Trophoblast cell (in vitro differentiated cells and primary cell): Measurements from ENCODE around the gene HAPLN3.
A peak's percentile ranks its signal among the peaks of the same experiment; 100 is the strongest.

Experiments
- DNase-seq, 2 donors: peaks; one replicate each; pipeline ENCODE4 v3.0.0-alpha.2; 2016
- H2AFZ ChIP-seq: 2 replicates; pipeline ENCODE4 v1.6.1; 2013; ENCODE audit warnings: low read length, moderate library complexity, mild to moderate bottlenecking; ENCODE audit not compliant: insufficient read depth, poor library complexity
- H2AK5ac ChIP-seq: 2 replicates; pipeline ENCODE4 v1.6.1; 2013; ENCODE audit warnings: mild to moderate bottlenecking, low read length
- H2BK120ac ChIP-seq: 2 replicates; pipeline ENCODE4 v1.6.1; 2013; ENCODE audit warnings: low read length, mild to moderate bottlenecking, moderate library complexity; ENCODE audit not compliant: insufficient read depth, poor library complexity
- H2BK12ac ChIP-seq: 2 replicates; pipeline ENCODE4 v1.6.1; 2013; ENCODE audit warnings: mild to moderate bottlenecking, low read length, moderate library complexity
- H2BK5ac ChIP-seq: 2 replicates; pipeline ENCODE4 v1.6.1; 2013; ENCODE audit warnings: low read length, low read depth, moderate library complexity, mild to moderate bottlenecking; ENCODE audit not compliant: poor library complexity
- H3K14ac ChIP-seq: 2 replicates; pipeline ENCODE4 v1.6.1; 2013; ENCODE audit warnings: mild to moderate bottlenecking, low read length
- H3K18ac ChIP-seq: 2 replicates; pipeline ENCODE4 v1.6.1; 2013; ENCODE audit warnings: mild to moderate bottlenecking, low read length
- H3K23ac ChIP-seq: 2 replicates; pipeline ENCODE4 v1.6.1; 2013; ENCODE audit warnings: low read length
- H3K27ac ChIP-seq: 2 replicates; pipeline ENCODE4 v1.5.1; 2013; ENCODE audit warnings: low read depth, mild to moderate bottlenecking, inconsistent platforms, low read length, moderate library complexity
- H3K27me3 ChIP-seq: 2 replicates; pipeline ENCODE4 v1.6.1; 2013; ENCODE audit warnings: inconsistent platforms, mild to moderate bottlenecking, low read length, moderate library complexity; ENCODE audit not compliant: insufficient read depth
- H3K36me3 ChIP-seq, 2 experiments: 1 replicate in 1 of 2; 2 replicates in 1 of 2; pipeline ENCODE4 v1.6.1; 2013; ENCODE audit warnings: low read length in 2 of 2, mild to moderate bottlenecking in 2 of 2, moderate library complexity in 1 of 2; ENCODE audit not compliant: insufficient read depth in 2 of 2, control insufficient read depth in 1 of 2
- H3K4ac ChIP-seq: 2 replicates; pipeline ENCODE4 v1.6.1; 2013; ENCODE audit warnings: low read depth, mild to moderate bottlenecking, low read length, moderate library complexity
- H3K4me1 ChIP-seq, 2 experiments: 1 replicate in 1 of 2; 2 replicates in 1 of 2; pipeline ENCODE4 v1.6.1; 2013; ENCODE audit warnings: low read length in 2 of 2, mild to moderate bottlenecking in 2 of 2, moderate library complexity in 1 of 2; ENCODE audit not compliant: insufficient read depth in 2 of 2, control insufficient read depth in 1 of 2
- H3K4me2 ChIP-seq: 2 replicates; pipeline ENCODE4 v1.6.1; 2013; ENCODE audit warnings: inconsistent platforms, mild to moderate bottlenecking, low read length, moderate library complexity
- H3K4me3 ChIP-seq: 2 replicates; pipeline ENCODE4 v1.5.1; 2013; ENCODE audit warnings: mild to moderate bottlenecking, low read depth, low read length, inconsistent platforms
- H3K79me1 ChIP-seq: one replicate; pipeline ENCODE4 v1.6.1; 2013; ENCODE audit warnings: low read length
- H3K79me2 ChIP-seq: 2 replicates; pipeline ENCODE4 v1.6.1; 2013; ENCODE audit warnings: low read length, mild to moderate bottlenecking; ENCODE audit not compliant: control insufficient read depth, insufficient read depth, poor library complexity
- H3K9ac ChIP-seq: 2 replicates; pipeline ENCODE4 v1.6.1; 2013; ENCODE audit warnings: mild to moderate bottlenecking, low read length
- H3K9me3 ChIP-seq: 2 replicates; pipeline ENCODE4 v1.6.1; 2013; ENCODE audit warnings: low read depth, mild to moderate bottlenecking, control low read depth, inconsistent platforms, low read length; ENCODE audit not compliant: insufficient read depth
- H4K12ac ChIP-seq: 2 replicates; pipeline ENCODE4 v1.6.1; 2013; ENCODE audit warnings: low read depth, mild to moderate bottlenecking, low read length, moderate library complexity
- H4K8ac ChIP-seq: 2 replicates; pipeline ENCODE4 v1.6.1; 2013; ENCODE audit warnings: low read depth, mild to moderate bottlenecking, low read length, moderate library complexity
- H4K91ac ChIP-seq: one replicate; pipeline ENCODE4 v1.6.1; 2013; ENCODE audit warnings: low read depth, mild to moderate bottlenecking, low read length, moderate library complexity
- WGBS: extraction: QIAGEN DNeasy Blood & Tissue Kit; methylation state at CpG from one replicate; pipeline ENCODE4 v1.1.7; 2013; ENCODE audit warnings: missing lambda C conversion rate; ENCODE audit not compliant: insufficient read length, insufficient coverage; ENCODE audit errors: extremely low coverage; 5-methylcytosine and 5-hydroxymethylcytosine counted together

Gene HAPLN3

DNA sequence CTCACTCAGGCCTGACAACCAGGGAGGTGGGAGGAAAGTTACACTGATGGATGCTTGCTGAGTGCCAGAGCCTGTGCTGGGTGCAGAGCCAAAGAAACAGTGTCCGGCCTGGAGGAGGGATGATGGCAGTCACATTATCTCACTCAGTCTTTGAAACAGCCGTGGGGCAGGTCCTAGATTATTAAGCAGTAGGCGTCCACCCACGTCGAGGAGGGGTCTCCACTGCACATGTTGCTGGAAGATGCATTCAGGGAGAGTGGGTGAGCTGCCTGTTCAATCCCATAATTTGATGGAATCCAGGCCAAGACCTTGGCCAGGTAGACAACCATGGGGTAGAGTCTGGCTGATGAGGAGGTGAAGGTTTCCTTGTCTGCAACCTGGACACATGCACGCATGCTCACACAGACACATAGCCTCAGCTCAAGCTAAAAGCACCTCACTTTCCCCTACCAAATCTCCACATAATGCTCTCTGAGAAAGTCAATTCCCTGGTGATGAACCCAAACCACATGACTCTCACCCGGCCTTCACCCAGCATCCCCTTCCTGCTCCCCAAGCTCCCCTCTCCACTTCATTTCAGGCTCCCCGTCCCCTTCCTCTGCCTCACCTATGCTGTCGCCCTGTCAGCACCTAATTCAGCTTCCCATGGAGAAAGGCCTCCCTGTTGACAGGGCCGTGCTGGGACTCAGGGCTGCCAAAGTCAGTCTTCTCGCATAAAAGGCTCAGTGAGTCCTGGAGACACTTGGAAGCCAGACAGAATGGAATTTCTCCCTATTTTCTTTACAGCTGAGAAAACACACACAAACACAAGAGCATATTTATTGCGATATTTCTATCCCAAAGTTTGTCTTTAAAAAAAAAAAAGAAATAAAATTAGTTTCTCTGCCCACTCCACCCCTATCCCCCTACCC lies 62.3 kb downstream of the HAPLN3 start:
- Histone ChIP-seq H3K18ac (peak overlapping the region; percentile 33), H2BK5ac (peak overlapping the region; percentile 20), H2BK120ac (peak overlapping the region; percentile 40), H3K9ac (no peak overlapping the region), H3K4me3 (no peak overlapping the region), H3K14ac (peak overlapping the region; percentile 20), H3K4ac (peak overlapping the region; percentile 13), H4K12ac (no peak overlapping the region), H4K91ac (peak overlapping the region; percentile 80), H3K27ac (peak overlapping the region; percentile 69), H2AK5ac (peak overlapping the region; percentile 6), H4K8ac (peak overlapping the region; percentile 25), H3K36me3 (peaks cover 0 to 2% of the 10 kb centered on the region in 2 experiments), H3K4me2 (no peak overlapping the region), H3K9me3 (no peaks in the 10 kb centered on the region), H2AFZ (no peak overlapping the region), H3K27me3 (no peaks in the 10 kb centered on the region), H3K79me1 (peaks cover 14% of the 10 kb centered on the region), H3K23ac (no peak overlapping the region), H2BK12ac (peak overlapping the region; percentile 31), H3K79me2 (no peaks in the 10 kb centered on the region), H3K4me1 (peaks cover 11 to 21% of the 10 kb centered on the region in 2 experiments)
- no peak for DNase-seq
- WGBS: no CpG with 5 or more reads among the region's 12 CpGs

DNA sequence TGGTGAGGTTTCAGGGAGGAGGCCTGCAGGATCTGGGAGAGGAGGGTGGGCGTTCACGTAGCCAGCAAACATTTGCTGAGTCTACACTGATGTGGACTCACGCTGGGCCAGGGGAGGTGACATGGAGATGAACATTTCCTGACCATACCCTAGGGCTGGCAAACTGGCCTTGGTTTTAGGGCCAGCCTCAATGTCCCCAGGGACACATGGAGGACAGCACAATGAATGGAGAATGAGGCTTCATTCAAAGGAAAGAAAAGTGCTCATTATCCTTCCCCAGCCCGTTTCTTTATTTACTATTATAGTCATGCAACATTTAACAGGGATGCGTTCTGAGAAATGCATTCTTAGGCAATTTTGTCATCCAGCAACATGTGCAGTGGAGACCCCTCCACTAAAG lies 65.3 kb downstream of the HAPLN3 start:
- Histone ChIP-seq H2BK5ac (no peak overlapping the region), H3K79me1 (peaks cover 14% of the 10 kb centered on the region), H3K27ac (no peak overlapping the region), H3K4me3 (no peak overlapping the region), H4K91ac (no peak overlapping the region), H3K9ac (no peak overlapping the region), H2AFZ (no peak overlapping the region), H2BK12ac (no peak overlapping the region), H3K9me3 (no peaks in the 10 kb centered on the region), H4K12ac (no peak overlapping the region), H2BK120ac (no peak overlapping the region), H3K18ac (no peak overlapping the region), H3K27me3 (no peaks in the 10 kb centered on the region), H3K4ac (no peak overlapping the region), H3K14ac (no peak overlapping the region), H3K36me3 (no peaks in the 10 kb centered on the region), H3K4me1 (peaks cover 11 to 21% of the 10 kb centered on the region in 2 experiments), H4K8ac (no peak overlapping the region), H3K23ac (no peak overlapping the region), H3K4me2 (no peak overlapping the region), H2AK5ac (no peak overlapping the region), H3K79me2 (no peaks in the 10 kb centered on the region)
- WGBS: no CpG with 5 or more reads among the region's 5 CpGs
- no peak for DNase-seq

DNA sequence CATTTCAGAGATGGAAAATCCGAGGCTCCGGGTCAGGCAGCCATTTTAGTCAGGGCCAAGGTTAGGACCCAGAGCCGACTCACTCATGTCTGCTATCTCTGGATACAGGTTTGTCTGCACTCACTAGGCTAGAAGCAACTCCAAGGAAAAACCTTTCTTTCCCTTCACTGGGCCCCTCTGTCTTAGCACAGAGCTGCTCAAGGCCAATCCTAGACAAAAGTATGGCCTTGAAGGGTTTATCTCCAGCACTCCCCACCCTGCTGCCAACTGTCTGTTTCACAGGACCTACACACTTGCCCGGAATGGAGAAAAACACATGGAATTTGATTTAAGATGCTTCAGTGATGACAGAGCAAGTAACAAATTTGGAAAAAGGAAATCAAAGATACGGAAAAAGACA lies 66.6 kb downstream of the HAPLN3 start:
- no peak overlapping the region for H4K12ac ChIP-seq
- no peak overlapping the region for H2BK12ac ChIP-seq
- H3K4ac ChIP-seq: no peak overlapping the region
- no peaks in the 10 kb centered on the region for H3K27me3 ChIP-seq
- no peak overlapping the region for H3K9ac ChIP-seq
- no peak overlapping the region for H3K14ac ChIP-seq
- no peak overlapping the region for H2AFZ ChIP-seq
- H2AK5ac ChIP-seq: no peak overlapping the region
- no peak overlapping the region for H3K4me2 ChIP-seq
- H2BK5ac ChIP-seq: no peak overlapping the region
- H4K8ac ChIP-seq: no peak overlapping the region
- no peak overlapping the region for H3K27ac ChIP-seq
- no peak for DNase-seq
- H4K91ac ChIP-seq: no peak overlapping the region
- H3K4me1 ChIP-seq: peaks cover 3 to 11% of the 10 kb centered on the region in 2 experiments
- H3K79me2 ChIP-seq: no peaks in the 10 kb centered on the region
- no peak overlapping the region for H3K4me3 ChIP-seq
- no peak overlapping the region for H3K18ac ChIP-seq
- no peaks in the 10 kb centered on the region for H3K9me3 ChIP-seq
- H3K79me1 ChIP-seq: peaks cover 6% of the 10 kb centered on the region
- H2BK120ac ChIP-seq: no peak overlapping the region
- WGBS: no CpG with 5 or more reads among the region's 5 CpGs
- no peaks in the 10 kb centered on the region for H3K36me3 ChIP-seq
- no peak overlapping the region for H3K23ac ChIP-seq
